GM19463 (cell line): ENCODE measurements around the gene FILIP1L.

ENCODE experiments used
- ATAC-seq: cut with Tn5 transposase; IDR thresholded peaks from one replicate; pipeline ENCODE4 v1.9.1; 2021; ENCODE audit warnings: mild to moderate bottlenecking, moderate library complexity; ENCODE audit not compliant: unreplicated experiment

Gene FILIP1L

GRCh38 chr3:100125161-100125938 is 11.0 kb upstream of the FILIP1L start:
- no peak for ATAC-seq

- ATAC-seq, result no peak
Observed at GRCh38 chr3:100124201-100124761, 10.0 kb upstream of the FILIP1L start.

GRCh38 chr3:100123112-100123511 is 8.8 kb upstream of the FILIP1L start:
- ATAC-seq, result no peak

- no peak for ATAC-seq
Observed at GRCh38 chr3:100122321-100122720, 8.0 kb upstream of the FILIP1L start.

DNA sequence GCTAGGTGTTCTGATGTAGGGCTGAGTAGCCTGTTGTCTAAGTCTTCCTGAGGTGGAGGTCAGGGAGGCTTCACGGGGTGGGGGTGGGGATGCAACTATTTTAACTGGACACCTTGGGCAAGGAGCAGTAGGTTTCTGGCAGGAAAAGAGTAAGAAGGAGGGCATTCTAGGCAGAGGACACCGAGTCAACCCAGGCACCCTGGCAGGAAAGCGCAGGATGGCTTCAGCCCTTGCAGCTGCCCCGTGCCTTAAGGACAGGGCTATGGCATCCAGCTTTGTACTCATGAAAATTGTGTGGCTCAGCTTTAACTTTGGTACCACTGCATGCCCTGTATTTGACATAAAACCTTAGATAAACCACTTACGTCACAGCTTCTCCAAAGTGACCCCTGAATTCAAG is 6.4 kb upstream of the FILIP1L start:
- ATAC-seq, result no peak

DNA sequence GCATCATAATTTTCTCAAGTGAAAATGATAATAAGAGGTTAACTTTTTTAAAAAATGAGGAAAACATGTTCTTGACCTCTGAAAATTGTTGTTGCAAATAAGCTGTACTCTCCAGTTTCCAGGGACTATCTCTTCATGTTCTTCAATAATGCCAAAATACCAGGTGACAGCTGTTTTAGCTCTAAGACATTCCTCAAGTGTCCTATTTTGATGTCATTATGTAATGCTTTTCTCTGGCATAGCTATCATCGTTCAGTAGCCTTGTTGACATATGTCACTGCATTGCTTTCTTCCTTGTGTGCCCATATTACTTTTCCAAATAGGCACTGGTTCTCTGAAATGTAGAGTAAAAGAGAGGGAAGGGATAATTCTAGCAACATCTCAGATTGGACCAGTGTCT is 5.7 kb upstream of the FILIP1L start:
- ATAC-seq, result no peak

DNA sequence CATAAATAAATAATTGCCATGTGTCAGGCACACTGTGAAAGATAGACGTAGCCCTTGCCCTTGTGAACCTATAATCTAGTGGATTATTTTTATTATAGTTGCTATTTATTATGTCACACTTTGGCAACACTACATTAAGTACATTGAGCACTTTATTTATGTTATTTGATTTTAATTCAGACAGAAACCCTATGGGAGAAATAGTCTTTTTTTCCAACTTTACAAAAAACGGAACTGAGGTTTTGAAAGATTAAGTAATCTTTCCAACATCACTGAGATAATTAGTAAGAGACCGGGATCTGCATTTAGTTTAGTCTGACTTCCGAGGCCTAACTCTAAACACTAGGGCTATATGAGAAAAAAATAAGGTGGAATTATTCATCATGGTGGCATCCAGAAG is 2.8 kb upstream of the FILIP1L start:
- ATAC-seq, result no peak

DNA sequence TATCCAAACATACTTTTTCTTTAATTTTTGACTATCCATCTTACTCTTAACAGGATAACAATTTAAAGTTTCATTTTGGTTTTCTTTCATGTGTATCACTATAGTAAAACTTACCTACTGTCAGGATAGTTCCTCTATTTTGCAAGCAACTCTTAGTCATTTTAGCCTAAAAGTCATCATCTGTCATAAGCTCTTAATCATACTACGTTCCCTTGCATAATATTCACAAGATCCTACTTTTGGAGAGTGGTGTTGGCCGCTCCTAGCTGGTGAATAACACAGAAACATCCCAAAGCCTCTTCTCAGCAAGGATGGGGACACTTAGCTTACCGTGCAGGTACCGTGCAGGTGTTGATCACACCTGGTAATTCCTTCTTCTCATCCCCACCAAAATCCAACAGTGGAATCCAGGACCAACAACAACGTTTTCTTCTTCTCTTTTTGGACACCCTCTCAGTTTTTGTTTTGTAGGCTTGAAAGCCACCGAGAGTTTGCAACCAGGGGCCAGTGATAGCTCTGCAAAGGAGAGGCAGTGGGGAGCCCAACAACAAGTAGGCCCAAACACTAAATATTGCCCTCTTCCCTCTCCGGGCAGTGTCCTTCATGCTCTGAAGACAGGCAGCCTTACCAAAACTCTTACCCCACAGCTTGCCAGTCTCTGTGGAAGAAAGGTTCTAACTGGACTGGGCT is 433 bp downstream of the FILIP1L start:
- ATAC-seq, result no peak

GRCh38 chr3:100111728-100112127 is 2.6 kb downstream of the FILIP1L start:
- no peak for ATAC-seq

- no peak for ATAC-seq
Observed at GRCh38 chr3:100110162-100110561, 4.1 kb downstream of the FILIP1L start.

DNA sequence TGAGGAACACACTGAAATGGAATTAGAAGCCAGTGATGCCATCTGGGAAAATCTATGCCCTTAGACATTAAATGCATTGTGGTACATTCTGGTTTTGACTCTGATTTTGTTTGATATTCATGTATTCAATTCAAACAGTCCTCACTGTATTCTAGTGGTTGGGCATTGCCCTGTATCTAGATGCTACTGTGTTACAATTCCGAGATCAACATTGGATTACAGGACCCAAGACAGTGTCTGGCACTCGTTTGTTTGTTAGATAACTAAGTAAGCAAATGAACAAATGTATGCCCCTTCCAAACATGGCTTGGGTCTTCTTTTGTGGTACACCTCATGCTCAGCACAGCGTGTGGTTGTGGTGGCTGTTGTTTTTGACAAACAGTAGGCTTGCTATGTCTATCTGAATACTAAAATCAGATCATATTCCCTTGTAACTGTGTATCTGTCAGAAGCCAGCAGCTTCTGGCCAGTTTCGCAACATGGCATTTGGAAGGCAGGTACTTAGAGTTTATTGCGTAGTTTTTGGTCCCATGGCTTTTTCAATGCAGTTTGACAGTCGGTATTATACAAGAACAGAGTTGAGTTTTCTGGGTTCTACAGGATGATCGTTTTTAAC is 5.7 kb downstream of the FILIP1L start:
- no peak for ATAC-seq

DNA sequence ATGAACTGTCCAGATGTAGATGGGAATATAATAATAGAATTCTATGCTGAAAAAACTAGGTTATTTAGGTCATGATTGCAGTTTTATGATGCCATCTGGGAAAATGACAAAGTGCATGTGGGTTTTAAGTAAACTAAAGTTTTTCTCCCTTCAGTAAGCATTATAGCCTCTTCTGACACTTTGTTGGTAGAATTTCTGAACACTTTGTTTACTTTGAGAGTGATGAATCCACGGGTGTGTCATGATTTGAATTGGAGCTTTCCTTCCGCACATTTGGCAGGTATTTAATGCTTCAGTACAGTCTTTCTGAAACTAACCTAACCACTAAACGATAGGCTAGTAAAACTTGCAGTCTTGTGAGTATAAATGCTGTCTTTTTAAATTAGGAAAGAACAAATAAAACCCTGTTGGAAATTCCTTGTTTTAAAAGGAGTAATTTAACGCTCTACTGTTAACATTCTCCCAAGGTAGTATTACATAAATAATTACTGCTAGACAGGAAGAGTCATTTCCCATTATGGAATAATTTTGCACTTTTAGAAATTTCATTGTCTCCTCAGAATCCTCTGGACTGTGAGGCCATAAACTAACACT is 7.0 kb downstream of the FILIP1L start:
- ATAC-seq, result no peak

GRCh38 chr3:100106531-100107141 is 7.7 kb downstream of the FILIP1L start:
- ATAC-seq, result no peak

DNA sequence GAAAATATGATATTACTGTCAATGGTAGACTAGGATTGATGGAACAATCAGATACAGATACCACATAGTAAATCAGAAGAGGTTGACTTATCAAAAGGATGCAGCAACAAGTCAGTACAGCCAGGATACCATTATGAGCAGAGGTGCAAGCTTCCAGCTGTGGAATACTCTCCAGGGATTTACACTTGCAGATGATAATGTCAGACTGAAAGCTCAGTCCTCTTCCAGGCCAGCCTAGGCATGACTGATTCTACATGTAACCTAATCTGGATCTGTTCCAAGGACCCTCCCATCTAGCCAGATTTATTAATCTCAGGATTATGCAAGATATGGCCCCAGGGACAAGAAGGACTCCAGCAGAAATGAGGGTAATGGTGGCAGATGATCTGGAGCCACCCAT is 8.2 kb downstream of the FILIP1L start:
- ATAC-seq, result no peak

GRCh38 chr3:100105501-100105900 is 8.8 kb downstream of the FILIP1L start:
- peak; percentile 32 for ATAC-seq

GRCh38 chr3:100104817-100105413 is 9.4 kb downstream of the FILIP1L start:
- no peak for ATAC-seq

DNA sequence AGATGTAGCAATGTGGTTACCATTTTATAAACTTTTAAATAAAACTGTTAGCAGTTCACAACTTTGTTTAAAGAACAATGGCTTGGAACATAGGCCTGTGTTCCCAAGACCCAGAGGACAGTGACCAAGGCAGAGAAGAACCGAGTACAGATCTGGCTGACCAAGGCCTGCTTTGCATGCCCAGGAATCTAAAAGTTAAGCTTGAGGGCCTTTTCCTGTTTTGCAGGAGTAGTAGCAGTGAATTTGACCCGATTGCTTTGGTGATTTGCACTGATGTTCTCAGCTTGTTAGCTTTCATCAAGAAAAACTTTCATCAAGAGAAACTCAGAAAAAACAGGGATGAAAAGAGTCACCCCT is 9.9 kb downstream of the FILIP1L start:
- peak; percentile 27 for ATAC-seq

DNA sequence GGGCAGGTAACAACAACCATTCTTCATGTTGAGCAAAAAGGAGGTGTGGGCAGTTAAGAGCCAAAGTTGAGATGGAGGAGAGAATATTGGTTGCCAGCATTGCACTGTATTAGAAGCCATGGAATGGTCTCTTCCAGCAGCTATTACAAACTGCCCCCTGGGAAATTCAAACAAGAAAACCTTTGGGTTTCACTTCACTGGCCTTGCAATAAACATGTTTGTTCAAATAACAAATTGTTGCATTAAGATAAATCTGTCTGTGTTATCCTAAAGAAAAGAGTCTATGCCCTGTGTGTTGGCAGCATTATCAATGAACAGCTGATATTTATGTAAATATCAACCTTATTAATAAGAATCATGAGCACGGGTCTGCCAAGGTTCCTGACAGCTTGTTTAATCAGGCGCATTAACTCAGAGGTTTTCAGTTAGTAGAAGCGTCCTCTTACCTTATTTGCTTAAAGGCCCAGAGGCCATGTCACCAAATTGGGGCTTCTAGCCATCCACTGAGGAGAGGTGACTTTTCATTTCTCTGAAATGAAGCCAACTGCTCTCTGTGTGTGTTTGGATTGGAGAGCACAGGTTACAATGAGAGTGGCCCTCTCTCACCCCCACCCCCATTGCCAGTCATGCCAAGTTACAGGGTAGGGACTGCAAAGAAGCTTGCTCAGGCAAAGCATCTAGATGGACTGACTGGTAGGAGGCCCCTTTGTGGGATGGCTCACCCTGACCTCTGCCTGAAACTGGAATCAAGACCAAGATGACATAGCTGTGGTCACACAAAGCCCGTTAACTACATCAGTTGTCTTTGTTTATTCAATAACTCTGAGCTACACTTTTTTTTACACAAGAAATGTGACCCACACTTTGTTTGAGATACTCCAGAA is 10.5 kb downstream of the FILIP1L start:
- ATAC-seq, result peak; percentile 86

DNA sequence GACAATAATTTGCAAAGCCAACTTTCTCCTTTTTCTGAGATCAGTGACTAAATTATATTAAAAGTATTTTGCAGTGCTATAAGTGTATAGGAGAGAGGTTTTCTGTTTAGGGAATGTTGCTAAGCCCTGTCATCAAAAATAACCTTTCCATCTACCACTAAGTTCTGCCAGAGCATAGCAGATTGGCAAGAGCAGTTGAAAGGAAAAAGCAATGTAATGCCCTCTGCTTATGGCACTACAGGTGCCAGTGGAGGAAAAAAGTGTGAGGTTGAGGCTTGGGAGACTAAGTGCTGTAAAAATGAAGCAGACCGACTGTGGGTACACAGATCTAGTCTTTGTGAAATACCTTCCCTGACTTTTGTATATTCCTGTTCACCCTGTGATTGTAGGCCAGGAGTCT is 11.5 kb downstream of the FILIP1L start:
- no peak for ATAC-seq

DNA sequence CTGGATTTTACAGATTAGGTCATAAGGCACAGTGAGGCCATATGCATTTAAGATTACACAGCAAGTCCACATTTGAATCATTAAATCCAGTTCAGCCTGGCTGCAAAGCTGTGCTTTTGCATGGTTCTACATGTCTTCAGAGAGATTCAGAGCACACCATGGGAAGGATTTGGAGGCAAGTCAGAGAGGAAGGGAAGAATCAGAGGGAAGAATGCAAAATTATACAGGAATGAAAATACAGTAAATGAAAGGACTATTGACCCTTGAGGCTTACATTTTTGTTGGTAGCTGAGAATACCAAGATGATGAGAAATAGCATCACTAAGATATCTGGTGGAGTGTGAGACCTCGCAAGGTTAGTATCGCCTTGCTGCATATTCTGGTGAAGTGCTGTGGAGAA is 13.9 kb downstream of the FILIP1L start:
- no peak for ATAC-seq
